Activated CD4-positive, alpha-beta memory T cell treated with anti-CD3 and anti-CD28 coated beads for 36 hours (primary cell): Measurements from ENCODE around the gene TPBG. TPM values are rescaled to one million over a fixed set of nuclear protein-coding genes. Genes with fewer than 3 reads are reported as not detected.

Experiments
- total RNA-seq, 2 experiments: library from RNA; stranded (reverse); gene quantifications; one replicate each; pipeline ENCODE4 v1.2.3, GENCODE V29; 2021

Gene TPBG
- total RNA-seq, 2 experiments from 2014 or later = 0.34 to 0.55 TPM

Other genes with a start within 250 kb of the TPBG start
- 10 to 100 TPM; 30.7 to 32.1 TPM for gene IBTK, start 116.1 kb upstream of the TPBG start, total RNA-seq